WI38 (cell line): ENCODE results near the gene CHL1.
"Not testable (repeated sequence)": the region's sequence is repeated elsewhere in the genome, so short reads cannot be mapped to it uniquely, and the experiment has no call there.

Experiments used
- H3K4me3 ChIP-seq: 2 replicates; pipeline ENCODE4 v1.5.1; 2011; ENCODE audit warnings: low read depth, mild to moderate bottlenecking, control low read depth, low read length
- TF ChIP-seq, protein P1 (sequence below): IDR thresholded peaks from 2 replicates; pipeline ENCODE4 v1.5.1; 2012; ENCODE audit warnings: low read depth, mild to moderate bottlenecking, control low read depth, low read length

Gene CHL1

DNA sequence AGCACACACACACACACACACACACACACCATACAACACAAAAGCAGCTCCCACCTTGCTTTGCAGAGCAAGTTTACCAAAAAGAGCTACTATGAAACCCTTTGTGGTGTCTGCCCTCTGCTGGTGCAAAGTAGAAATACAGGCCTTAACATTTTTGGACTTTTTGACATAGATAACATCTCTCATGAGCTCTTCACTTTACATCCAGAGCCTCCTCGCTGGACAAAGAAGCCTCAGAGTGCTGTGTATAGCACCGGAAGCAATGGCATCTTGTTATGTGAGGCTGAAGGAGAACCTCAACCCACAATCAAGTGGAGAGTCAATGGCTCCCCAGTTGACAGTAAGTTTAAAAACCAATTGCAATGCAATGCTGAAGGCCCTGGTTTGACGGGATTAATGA is 157.9 kb downstream of the CHL1 start:
- TF ChIP-seq, protein P1, sequence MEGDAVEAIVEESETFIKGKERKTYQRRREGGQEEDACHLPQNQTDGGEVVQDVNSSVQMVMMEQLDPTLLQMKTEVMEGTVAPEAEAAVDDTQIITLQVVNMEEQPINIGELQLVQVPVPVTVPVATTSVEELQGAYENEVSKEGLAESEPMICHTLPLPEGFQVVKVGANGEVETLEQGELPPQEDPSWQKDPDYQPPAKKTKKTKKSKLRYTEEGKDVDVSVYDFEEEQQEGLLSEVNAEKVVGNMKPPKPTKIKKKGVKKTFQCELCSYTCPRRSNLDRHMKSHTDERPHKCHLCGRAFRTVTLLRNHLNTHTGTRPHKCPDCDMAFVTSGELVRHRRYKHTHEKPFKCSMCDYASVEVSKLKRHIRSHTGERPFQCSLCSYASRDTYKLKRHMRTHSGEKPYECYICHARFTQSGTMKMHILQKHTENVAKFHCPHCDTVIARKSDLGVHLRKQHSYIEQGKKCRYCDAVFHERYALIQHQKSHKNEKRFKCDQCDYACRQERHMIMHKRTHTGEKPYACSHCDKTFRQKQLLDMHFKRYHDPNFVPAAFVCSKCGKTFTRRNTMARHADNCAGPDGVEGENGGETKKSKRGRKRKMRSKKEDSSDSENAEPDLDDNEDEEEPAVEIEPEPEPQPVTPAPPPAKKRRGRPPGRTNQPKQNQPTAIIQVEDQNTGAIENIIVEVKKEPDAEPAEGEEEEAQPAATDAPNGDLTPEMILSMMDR = peak; percentile 70

DNA sequence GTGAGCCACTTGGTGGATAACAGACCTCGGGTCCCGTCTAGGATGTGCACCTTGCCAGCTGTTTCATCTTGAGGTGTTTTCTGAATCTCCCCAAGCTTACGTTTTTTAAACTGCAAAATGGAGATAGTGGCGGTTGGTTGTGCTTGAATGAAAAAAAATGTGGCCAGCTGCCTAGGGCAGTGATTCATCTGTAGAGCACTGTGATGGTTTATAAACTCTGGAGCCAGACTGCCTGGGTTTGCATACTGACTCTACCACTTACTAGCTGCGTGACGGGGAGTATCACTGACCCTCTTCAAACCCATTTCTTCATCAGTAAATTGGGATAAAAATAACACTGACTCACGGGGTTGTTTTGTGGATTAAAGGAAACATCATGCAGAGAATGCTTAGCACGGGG is 159.1 kb downstream of the CHL1 start:
- H3K4me3 ChIP-seq = peak overlapping the region; percentile 52
- TF ChIP-seq, protein P1 = no peak

More for the DNA sequence above, 157.9 kb downstream of the CHL1 start:
- H3K4me3 ChIP-seq = no peak overlapping the region

DNA sequence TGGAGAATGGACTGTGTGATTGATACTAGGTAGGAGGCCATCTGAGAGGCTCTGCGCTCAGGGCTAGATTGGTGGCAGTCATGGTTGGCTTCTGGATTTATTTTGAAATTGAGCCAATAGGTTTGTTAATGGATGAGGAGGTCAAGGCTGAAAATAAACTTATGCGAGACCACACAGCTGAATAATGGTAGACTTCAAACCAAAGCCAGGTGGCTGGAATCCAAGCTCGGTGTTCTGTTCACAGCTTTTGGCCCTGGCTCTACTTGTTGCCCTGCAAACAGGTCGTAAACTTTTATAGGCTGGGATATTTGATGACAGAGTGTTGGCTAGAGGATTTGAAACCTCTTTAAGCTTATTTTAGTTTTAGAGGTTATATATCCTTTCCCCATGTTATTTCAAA is 160.4 kb downstream of the CHL1 start:
- no peak overlapping the region for H3K4me3 ChIP-seq
- TF ChIP-seq, protein P1 = no peak

DNA sequence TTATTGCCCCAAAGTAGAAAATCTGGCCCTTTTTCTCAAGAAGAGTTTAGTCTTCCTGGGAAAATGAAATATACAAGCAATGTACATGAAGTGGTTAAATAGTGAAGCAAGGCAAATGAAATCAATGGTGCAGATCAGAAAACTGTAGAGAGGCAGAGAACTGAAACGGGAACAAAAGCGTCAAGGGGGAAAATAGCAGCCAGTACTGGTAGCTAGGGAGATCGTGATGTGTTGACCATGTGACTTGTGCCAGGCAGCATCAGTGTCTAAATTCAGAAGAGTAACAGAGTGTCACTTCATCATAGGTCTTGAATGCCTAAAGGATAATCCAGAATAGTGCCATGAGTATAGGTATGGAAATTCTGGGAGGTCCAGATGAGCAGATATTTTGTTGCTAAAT is 163.1 kb downstream of the CHL1 start:
- TF ChIP-seq, protein P1 = no peak
- no peak overlapping the region for H3K4me3 ChIP-seq

DNA sequence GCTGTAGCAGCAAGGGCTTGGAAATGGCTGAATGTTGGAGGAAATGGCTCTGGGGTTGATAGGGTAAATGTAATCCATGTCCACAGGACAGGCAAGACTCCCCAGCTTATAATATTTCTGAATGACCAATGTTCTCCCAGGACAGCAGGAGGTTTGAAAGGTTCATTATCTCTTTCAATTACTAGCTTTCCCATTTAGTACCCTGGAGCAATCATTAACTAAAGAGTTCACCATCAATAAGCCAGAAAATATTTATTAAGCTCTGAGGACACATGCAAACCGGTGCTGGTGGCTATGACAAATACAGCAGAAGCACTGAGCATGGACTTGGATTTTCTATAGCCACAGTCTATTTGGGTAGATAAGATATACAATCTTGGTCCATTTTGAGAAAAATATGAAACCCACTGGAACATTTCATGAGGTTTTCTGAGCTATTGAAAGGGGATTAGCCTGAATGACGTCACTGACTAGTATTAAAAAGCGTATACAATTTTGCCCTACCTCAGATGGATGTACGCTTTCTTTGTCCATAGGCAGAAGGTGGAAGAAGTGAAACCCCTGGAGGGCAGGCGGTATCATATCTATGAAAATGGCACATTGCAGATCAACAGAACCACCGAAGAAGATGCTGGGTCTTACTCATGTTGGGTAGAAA is 166.2 kb downstream of the CHL1 start:
- TF ChIP-seq, protein P1 = no peak
- H3K4me3 ChIP-seq = no peak overlapping the region

DNA sequence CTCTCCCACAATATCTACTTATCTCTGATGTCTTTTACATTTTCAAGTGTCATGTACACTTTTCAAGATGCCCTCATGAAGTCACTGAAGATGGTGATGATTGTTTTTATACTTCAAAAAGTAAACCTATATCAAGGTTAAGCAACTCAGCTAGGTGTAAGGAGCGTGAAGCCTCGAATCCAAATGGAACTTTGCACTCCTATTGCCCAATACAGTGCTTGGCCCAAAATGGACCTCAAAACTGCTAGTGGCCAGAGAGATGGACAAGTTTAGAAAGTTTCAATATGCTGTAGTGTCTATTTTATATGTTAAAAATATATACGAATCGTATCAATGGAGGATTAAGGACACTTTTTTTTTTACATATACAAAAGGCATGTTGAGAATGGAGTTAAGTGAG is 167.7 kb downstream of the CHL1 start:
- no peak overlapping the region for H3K4me3 ChIP-seq
- TF ChIP-seq, protein P1 = no peak

DNA sequence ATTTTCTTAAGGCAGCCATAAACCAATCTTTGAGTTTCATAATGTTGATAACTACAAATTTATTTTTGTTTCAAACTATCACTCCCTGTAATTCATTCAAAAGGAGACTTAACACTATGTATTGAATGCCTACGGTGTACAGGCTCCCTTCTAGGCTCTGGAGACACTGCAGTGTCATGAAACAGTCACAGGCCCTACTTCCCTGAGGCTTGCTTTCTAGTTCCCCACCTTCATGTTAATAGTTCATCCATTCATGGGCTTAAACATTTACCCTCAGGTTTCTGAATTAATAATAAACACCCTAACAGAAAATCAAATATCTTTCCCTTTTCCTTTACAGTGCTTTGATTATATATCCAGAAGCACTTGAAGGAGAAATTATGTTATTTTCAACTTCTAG is 168.7 kb downstream of the CHL1 start:
- no peak overlapping the region for H3K4me3 ChIP-seq
- TF ChIP-seq, protein P1 = no peak

DNA sequence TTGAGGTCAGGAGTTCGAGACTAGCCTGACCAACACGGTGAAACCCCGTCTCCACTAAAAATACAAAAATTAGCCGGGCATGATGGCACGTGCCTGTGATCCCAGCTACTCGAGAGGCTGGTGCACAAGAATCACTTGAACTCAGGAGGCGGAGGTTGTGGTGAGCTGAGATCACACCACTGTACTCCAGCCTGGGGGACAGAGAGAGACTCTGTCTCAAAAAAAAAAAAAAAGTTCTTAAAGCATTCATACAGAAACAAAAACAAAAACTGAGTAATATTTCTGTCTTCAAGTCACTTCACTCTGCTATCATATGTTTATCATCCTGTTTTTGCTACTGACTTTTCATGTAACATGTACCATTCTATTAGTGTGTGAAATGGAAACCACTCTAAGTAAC is 169.7 kb downstream of the CHL1 start:
- H3K4me3 ChIP-seq = not testable (repeated sequence)
